GM21367 (cell line): ENCODE data around the gene KRTAP10-3.
"Not testable (repeated sequence)": the region's sequence is repeated elsewhere in the genome, so short reads cannot be mapped to it uniquely, and the experiment has no call there.

ENCODE experiments used
- ATAC-seq: cut with Tn5 transposase; IDR thresholded peaks from one replicate; pipeline ENCODE4 v1.9.1; 2021; ENCODE audit not compliant: unreplicated experiment

KRTAP10-3 gene

GRCh38 chr21:44590897-44591800 is 32.6 kb upstream of the KRTAP10-3 start:
- ATAC-seq, result not testable (repeated sequence)

GRCh38 chr21:44590311-44590721 is 31.7 kb upstream of the KRTAP10-3 start:
- no peak for ATAC-seq

GRCh38 chr21:44589586-44590305 is 31.2 kb upstream of the KRTAP10-3 start:
- no peak for ATAC-seq

- no peak for ATAC-seq
Measured at GRCh38 chr21:44589094-44589493, 30.5 kb upstream of the KRTAP10-3 start.

GRCh38 chr21:44585892-44586291 is 27.3 kb upstream of the KRTAP10-3 start:
- ATAC-seq, result no peak

- ATAC-seq, result no peak
Measured at GRCh38 chr21:44583800-44584147, 25.2 kb upstream of the KRTAP10-3 start.

- ATAC-seq, result no peak
Measured at GRCh38 chr21:44583089-44583799, 24.6 kb upstream of the KRTAP10-3 start.

- ATAC-seq, result no peak
Measured at GRCh38 chr21:44582055-44582454, 23.5 kb upstream of the KRTAP10-3 start.

- no peak for ATAC-seq
Measured at GRCh38 chr21:44581158-44581557, 22.6 kb upstream of the KRTAP10-3 start.

- ATAC-seq, result not testable (repeated sequence)
Measured at GRCh38 chr21:44580231-44580821, 21.7 kb upstream of the KRTAP10-3 start, which contains the start of gene KRTAP10-5. KRTAP10-5 (minus strand) TSS chr21:44580604; CDS start chr21:44580578, 26 bp downstream.

- no peak for ATAC-seq
Measured at GRCh38 chr21:44579833-44580144, 21.2 kb upstream of the KRTAP10-3 start.

GRCh38 chr21:44579056-44579832 is 20.6 kb upstream of the KRTAP10-3 start:
- no peak for ATAC-seq

GRCh38 chr21:44578371-44579055 is 19.9 kb upstream of the KRTAP10-3 start:
- ATAC-seq, result no peak

GRCh38 chr21:44576025-44576420 is 17.4 kb upstream of the KRTAP10-3 start:
- no peak for ATAC-seq

GRCh38 chr21:44575307-44576024 is 16.9 kb upstream of the KRTAP10-3 start:
- ATAC-seq, result no peak

- ATAC-seq, result no peak
Measured at GRCh38 chr21:44574457-44575306, 16.1 kb upstream of the KRTAP10-3 start.

- not testable (repeated sequence) for ATAC-seq
Measured at GRCh38 chr21:44573630-44574456, 15.2 kb upstream of the KRTAP10-3 start, which contains the start of gene KRTAP10-4. KRTAP10-4 (plus strand) TSS chr21:44573729; CDS start chr21:44573759, 30 bp downstream.
